GM18868 (cell line): Measurements from ENCODE around the gene ST8SIA6.

Experiments used
- ATAC-seq: cut with Tn5 transposase; IDR thresholded peaks from one replicate; pipeline ENCODE4 v1.9.1; 2021; ENCODE audit warnings: mild to moderate bottlenecking, moderate library complexity; ENCODE audit not compliant: unreplicated experiment

Gene ST8SIA6

DNA sequence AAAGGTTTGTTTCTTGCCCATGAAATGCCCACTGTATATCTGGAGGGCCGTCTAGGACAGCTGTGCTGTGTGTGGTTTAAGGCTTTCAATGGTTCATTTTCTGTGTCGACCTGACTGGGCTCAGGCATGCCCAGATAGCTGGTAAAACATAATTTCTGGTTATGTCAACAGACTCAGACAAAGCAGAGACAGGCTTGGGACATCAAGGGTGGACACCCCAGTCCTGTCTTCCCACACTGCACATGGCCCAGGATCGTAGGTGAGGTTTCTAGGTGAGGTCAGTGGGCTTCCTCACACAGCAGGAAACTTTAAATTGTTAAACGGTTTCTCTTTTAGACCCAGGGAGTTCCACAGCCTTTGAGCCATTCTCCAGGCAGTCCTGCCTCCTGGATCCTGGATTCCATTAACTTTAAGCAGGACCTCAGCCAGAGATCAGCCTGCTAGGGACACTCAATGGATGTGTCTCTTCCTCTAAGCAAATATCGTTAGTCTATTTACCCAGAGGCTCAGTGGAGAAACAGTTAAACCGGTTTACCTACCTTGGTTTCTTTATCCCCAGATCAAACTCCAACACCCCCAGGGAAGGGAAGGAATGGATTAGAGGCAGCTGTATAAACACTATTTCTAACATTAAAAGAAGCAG is 66.4 kb downstream of the ST8SIA6 start:
- ATAC-seq, result no peak

DNA sequence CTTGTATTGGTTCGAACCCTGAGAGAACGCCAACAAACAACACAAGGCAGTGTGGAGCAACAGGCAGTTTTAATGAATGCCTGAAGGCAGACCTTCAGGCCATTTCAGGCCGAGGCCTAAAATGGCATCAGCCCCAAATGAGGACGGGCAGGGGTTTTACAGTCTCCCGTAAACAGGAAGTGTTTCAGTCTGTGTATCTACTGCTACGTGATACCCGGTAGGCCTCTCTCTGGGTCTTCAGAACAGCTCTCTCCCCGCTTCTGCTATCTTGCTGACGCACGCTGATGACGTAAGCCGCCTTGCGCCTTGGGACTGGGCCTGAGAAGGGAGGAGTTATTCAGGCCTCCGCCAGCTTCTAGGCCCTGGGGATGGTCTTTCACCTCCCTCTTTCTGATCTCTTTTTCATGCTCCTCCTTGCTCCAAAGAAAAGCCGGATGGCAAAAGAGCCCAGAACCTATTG is 67.7 kb downstream of the ST8SIA6 start:
- ATAC-seq, result no peak

DNA sequence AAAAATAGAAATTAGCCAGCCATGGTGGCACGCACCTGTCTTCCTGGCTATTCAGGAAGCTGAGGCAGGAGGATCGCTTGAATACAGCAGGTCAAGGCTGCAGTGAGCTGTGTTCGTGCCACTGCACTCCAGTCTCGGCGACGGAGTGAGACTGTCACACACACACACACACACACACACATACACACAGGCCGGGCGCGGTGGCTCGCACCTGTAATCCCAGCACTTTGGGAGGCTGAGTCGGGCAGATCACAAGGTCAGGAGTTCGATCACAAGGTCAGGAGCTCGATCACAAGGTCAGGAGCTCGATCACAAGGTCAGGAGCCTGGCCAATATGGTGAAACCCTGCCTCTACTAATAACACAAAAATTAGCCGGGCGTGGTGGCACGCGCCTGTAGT is 68.4 kb downstream of the ST8SIA6 start:
- no peak for ATAC-seq

DNA sequence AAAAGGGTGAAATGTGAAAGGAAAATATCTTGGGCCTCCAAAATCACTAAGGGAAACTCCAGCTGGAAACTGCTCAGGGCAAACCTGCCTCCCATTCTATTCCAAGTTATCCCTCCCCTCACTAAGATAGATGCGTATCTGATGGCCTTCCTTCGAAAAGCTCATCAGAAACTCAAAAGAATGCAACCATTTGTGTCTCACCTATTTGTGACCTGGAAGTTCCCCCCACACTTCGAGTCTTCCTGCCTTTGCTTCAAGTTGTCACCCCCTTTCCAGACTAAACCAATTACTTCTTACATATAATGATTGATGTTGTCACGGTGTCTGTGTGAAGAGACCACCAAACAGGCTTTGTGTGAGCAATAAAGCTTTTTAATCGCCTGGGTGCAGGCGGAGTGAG is 69.3 kb downstream of the ST8SIA6 start:
- no peak for ATAC-seq

DNA sequence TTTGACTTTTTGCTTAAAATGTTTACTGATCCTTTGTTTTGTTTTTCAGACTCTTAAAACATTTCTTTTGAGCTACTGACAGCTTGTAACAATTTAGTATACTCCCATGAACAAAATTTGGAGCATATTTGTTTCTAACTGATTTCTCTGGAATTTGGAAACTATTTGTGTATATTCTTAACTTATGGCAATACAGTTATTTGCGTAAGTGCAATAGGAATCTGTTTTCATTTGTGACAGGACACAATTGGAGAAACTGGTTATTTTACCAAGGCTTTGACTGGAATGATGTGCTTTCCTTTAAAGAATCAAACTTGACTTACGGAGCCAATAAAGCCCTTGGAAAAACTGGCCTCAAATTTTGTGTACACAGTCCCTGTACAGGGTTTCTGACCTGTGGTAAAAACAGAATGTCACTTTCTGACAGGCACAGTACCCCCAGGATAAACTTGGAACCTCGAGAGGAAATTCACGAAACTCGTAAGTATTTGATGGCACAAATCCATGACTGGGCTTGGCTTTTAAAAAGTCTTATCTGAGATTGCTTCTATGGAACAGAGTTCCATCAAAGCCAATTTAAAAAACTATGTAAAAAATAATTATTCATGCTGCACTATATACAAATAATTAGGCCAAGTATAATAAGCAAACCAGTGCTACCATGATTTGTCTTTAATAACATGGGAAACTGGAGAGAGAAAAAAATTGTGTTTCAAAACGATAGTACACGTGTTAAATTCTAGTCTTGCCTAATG is 70.4 kb downstream of the ST8SIA6 start:
- no peak for ATAC-seq

DNA sequence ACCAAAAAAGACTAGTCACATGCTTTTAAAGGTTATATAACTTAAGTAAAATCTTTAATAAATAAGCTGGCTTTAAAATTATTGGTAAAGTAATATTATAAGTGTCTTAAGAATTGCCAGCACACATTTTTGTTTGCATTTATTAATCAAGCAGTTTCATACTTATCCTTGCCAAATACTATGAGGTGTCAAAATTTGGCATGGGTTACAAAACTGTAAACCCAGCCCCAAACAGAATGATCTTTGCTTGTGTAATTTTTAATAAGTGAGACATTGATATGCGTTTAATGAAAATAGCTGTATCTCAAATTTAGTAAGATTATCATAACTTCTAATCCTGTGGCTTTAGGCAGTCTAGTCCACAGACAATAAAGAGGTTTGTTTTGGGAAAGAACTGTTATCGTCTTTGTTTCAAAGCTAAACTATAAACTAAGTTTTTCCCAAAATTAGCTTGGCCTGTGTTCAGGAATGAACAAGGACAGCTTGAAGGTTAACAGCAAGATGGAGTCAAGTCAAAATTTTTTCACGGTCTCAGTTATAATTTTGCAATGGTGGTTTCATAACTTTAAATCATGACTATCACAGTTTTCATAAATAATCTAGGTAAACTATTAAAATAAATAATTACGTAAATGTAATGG is 72.8 kb downstream of the ST8SIA6 start:
- no peak for ATAC-seq

DNA sequence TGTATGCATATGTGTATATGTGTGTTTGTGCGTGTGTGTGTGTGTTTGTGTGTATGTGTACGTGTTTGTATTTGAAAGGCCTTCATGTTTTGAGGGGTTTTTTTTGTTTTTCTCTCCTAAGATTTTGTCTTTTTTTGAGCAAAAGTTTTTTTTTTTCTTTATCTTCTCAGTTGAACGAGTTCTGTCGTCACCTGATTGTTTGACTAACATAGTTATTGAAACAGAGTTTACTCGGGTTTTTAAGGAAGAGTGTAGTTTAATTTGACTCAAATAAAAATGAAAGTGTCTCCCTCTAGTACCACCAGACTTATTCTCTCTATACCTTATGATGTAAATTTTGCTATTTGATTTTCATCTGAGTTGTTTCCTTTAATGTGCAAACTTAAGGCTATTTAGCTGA is 73.5 kb downstream of the ST8SIA6 start:
- no peak for ATAC-seq

DNA sequence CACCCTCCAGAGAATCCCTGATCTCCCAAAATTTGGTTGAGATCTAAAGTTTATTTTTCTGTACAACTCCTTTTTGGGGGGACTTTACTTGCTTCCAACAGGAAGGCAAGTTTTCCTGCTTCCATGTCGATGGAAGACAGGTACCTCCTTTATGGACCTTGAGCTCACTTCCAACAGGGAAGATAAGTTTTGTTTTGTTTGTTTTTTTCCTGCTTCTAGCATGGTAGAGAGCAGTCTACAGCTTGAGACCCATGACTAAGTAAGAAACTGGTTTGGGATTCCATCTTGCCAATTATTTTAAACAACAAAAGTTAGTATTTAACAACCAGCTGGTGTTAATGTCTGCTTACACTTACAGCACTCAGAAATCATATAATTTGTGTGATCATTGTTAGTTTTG is 74.4 kb downstream of the ST8SIA6 start:
- no peak for ATAC-seq

DNA sequence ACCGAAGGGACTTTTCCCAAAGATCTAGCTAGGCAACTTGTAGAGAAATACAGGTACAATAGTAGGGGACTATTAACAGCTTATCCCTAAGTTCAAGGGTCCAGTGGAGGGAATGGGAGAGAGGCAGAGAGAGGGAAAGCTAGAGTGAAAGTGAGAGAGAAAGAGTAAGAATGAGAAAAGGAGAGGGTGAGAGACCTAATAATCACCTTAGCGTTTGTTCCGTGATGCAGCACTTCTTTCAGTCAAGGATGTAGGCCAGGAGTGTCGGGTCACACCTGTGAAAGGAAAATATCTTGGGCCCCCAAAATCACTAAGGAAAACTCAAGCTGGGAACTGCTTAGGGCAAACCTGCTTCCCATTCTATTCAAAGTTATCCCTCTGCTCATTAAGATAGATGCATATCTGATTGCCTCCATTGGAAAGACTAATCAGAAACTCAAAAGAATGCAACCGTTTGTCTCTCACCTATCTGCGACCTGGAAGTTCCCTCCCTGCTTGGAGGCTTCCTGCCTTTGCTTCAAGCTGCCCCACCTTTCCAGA is 75.2 kb downstream of the ST8SIA6 start:
- ATAC-seq, result no peak

DNA sequence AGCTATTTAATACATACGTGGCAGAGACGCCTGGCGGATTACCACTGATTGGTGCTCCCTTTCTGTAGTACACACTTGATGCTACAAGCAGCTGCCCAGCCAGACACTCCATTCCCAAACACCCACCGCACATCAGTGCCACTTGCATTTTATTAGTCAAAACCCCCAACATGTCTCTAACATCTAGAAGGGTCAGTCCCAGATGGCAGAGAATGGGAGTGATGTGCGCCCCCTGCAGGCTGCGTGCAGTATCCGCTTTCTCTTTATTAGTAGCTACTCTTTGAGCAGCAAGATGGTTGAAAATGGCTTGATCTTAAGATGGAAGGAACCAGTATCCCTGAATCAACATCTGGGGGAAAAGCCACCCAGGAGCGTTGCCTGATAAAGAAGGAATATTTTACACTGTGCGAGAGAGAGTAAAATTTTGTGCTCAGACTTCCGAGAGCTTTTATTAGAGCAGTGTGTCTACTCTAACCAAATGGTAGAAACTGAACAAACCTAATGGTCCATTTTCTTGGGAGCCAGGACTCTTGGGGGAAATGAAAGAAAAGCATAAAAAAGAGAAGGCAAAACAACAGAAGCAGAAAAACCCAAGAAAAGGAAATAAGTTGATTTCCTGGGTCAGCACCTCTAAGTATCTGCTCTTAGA is 78.3 kb downstream of the ST8SIA6 start:
- peak; percentile 59 for ATAC-seq

DNA sequence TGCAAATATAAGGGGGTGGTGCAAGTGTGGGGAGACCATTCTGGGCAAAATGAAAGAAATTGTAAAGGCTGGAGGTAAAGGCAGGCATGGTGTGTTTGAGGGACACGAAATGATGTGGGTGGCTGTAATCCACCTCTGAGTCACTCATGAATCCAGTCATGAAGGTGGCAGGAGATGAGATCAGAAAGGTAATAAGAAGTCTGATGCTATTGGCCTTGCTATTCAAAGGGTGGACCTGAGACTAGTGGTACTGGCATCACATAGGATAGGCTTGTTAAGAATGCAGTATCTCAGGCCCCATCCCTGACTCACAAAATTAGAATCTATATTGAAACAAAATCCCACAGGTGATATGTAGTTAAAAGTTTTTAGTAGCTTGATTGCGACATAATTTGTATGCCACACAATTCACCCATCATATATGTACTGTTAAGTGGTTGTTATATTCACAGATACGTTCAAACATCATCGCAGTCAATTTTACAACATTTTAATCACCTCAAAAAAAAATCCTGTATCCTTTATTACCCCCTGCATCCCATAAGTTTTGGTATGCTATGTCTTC is 85.6 kb downstream of the ST8SIA6 start:
- no peak for ATAC-seq

DNA sequence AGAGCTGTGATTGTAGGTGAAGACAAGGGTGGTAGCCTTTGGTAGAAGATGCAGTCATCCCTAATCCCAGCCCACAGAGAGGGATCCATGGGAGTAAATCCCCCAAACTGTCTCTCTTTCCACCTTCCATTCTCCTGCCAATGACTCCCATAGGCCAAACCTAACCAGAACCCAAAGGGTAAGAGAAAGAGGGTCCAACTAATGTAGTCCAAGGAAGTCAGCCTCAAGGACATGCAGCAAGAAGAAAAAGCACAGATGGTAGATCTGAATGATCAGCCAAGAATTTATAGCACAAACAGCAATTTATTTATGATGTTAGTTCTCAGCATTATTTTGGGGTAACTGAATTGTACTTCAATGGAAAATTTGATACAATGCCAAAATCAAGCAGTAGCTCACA is 87.7 kb downstream of the ST8SIA6 start:
- ATAC-seq, result no peak

DNA sequence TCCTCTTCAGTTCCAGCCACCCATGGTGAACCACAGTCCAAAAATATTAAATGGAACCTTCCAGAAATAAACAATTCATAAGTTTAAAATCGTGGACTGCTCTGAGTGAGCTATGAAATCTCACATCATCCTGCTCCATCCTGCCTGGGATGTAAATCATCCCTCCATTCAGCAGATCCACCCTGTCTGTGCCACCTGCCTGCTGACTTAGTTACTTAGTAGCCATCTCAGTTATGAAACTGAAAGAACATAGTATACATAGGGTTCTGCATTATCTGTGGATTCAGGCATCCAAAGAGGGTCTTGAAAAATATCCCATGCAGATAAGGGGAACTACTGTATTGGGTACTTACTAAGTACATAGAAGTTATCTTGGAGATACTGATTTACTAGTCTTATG is 89.0 kb downstream of the ST8SIA6 start:
- ATAC-seq, result no peak

DNA sequence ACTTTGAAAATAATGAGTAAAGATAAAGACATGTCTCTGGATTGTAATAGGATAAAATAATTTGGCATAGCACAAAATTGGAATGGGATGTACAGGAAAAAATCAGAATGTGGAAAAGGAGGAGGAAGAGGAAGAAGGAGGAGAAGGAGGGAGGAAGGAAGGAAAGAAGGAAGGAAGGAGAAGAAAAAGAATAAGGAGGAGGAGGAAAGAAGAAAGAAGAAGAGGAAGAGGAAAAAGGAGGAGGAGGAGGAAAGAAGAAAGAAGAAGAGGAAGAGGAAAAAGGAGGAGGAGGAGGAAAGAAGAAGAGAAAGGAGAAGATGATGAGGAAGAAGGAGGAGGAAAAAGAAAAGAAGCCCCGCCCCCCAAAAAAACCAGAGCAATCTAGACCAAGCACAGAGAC is 95.9 kb downstream of the ST8SIA6 start:
- ATAC-seq, result no peak

DNA sequence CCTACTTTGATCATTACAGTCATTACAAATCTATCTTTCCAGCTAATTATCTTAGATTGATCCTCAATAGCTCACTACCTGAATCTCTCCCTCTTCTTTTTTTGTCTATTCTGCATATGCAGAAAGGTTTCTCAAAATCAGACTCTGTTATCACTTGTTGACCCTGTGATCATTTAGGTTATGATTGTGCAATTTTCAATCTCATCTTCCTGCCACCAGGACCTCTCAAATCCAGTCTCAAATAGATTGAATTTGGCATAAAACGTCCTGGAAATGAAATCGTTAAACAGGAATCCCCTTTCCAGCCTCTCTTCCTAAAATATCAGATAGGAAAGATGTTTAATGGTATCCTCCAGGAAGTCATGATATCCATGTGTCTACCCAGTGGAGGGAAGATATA is 96.6 kb downstream of the ST8SIA6 start:
- no peak for ATAC-seq

DNA sequence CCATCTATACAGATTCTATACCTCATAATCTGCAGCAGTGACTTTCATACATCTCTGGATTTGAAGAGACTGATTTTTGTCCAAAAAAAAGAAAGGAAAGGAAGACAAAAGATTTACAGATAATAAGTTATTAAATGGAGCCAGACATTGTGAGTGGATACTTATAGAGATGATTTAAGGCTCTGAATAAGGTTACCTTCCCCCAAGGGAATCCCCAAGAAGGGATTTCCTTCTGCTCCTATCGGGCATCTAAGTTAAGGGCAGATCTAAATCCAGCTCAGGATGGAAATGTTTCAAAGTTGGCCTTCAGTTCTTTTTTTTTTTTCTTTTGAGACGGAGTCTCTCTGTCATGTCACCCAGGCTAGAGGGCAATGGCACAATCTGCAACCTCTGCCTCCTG is 97.6 kb downstream of the ST8SIA6 start:
- ATAC-seq, result no peak

DNA sequence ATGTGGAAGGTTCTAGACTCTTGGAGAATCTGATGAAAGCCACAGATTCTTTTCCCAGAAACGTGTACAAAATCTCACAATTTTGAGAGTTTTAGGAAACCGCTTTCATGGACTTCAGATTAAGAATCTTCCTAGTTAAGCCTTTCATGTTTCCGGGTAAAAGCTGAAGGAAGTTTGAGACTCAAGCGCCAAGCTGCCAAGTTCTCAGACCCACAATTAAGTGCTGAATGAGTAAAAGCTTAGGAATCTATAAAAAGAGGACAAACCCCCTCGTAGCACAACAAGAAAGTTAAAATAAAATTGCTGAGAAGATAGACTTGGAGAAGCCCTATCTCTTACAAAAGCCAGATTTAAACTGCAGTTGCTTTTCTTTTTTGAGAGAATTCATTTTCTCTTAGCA is 99.6 kb downstream of the ST8SIA6 start:
- ATAC-seq, result no peak

DNA sequence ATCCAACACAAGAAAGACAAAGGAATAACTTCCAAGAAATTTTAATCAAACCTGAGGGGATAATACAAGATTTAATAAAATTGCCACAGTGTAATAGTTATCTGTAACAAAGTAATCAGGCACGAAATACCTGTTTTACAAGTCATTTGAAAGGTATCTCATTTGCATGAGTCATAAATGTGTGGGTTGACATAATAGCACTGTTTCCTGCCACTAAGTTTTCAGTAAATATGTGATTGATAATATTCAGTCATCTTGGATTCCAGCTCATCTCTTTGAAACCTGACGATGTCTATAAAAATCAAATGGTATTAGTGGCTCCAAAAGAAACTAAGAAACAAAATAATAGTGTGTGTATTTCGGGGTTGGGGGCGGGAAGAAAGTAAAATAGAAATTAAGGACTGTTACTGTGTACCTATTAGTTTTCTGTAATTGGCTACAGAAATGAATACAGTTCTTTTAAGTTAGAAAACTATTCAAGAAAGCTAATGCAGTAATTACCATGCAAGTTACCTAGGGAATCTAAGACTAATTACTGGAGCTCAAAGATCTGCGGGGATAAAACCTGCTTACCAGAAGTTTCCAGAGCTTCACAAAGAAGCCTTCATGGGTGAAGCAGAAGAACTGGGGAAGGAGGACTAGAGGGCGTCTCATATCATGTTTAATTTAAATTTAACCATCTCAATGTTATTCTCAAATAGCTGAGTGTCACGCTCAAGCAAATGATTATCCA is 100.7 kb downstream of the ST8SIA6 start:
- no peak for ATAC-seq

DNA sequence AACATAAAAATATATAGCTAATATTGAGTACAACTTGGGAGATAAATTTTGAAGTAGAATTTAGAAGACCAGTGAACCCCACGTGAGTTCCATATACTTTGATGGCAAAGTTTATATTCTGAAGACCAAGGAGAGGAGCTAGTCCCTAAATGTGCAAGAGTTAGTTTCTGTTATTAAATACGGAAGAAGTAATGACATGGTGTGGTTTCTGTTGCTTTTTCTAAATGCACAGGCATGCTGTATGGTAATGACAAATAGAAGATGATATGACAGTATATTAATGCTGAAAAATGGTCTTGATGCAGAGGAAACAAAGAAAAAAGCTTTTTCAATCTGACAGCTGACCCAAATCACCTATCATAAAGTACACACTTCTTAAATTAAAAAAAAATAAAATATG is 101.8 kb downstream of the ST8SIA6 start:
- ATAC-seq, result no peak

DNA sequence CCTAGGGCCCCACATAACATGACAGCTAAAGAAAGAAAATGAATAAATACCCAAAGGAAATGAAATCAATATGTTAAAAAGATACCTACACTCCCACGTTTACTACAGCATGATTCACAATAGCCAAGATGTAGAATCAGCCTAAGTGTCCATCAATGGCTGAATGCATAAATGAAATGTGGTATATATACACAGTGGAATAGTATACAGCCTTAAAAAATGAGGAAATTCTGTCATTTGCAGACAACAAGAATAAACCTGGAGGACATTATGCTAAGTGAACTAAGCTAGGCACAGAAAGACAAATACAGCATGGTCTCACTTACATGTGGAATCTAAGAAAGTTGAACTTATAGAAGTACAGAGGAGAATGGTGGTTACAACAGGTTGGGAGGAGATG is 102.9 kb downstream of the ST8SIA6 start:
- ATAC-seq, result no peak
